ENCODE data around the gene CHPT1. TPM values are rescaled to one million over a fixed set of nuclear protein-coding genes. Genes with fewer than 3 reads are reported as not detected.

CHPT1 gene
- total RNA-seq, 1 donor from 2014 or later: 65.3 TPM

DNA sequence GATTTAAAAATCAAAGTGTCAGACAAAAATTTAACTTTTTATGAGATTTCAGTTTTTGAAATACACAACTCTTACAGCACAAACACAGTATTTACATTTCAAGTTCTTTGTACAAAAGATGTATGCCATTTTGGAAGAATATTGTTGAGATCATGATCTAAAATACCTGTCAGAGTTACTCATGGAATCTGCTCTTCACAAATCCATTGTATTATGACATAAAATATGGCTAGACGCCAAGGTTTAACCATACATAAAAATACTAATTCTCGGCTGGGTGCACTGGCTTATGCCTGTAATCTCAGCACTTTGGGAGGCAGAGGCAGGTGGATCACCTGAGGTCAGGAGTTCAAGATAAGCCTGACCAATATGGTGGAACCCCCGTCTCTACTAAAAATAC, 48.0 kb downstream of the CHPT1 start:
- Histone ChIP-seq H3K4me3 (no peak overlapping the region), H3K27me3 (ENCODE audit: low read depth) (no peaks in the 10 kb centered on the region), H3K9me3 (no peaks in the 10 kb centered on the region), H3K4me1 (no peaks in the 10 kb centered on the region), H3K36me3 (peaks cover 87% of the 10 kb centered on the region), H3K27ac (no peak overlapping the region)
- TF ChIP-seq, protein P1, sequence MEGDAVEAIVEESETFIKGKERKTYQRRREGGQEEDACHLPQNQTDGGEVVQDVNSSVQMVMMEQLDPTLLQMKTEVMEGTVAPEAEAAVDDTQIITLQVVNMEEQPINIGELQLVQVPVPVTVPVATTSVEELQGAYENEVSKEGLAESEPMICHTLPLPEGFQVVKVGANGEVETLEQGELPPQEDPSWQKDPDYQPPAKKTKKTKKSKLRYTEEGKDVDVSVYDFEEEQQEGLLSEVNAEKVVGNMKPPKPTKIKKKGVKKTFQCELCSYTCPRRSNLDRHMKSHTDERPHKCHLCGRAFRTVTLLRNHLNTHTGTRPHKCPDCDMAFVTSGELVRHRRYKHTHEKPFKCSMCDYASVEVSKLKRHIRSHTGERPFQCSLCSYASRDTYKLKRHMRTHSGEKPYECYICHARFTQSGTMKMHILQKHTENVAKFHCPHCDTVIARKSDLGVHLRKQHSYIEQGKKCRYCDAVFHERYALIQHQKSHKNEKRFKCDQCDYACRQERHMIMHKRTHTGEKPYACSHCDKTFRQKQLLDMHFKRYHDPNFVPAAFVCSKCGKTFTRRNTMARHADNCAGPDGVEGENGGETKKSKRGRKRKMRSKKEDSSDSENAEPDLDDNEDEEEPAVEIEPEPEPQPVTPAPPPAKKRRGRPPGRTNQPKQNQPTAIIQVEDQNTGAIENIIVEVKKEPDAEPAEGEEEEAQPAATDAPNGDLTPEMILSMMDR (IDR thresholded peaks at IDR 0.05): no peak
- intact Hi-C loops (cut with DNase I): no loop called here
- no peak for ATAC-seq
- DNase-seq: no peak

DNA sequence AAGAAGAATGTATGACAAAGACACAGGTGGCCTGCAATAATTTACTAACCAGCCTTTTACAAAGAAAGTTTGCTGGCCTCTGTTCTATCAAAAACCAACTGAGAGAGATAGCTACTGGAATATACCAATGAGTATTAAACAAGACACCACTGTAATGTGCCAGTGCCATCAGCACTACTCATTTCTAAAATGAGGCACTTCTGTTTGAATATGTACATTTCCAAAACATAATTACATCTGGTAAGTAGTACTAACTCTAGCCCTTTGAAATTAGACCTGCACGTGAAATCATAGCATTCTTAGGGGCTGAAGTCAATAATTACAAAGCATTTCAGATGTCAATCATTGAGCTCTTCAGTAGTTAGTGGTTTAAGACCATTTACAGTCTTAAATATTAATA, 48.8 kb downstream of the CHPT1 start:
- intact Hi-C loops (cut with DNase I): no loop called here
- H3K4me3 ChIP-seq: no peak overlapping the region
- no peak for DNase-seq
- H3K9me3 ChIP-seq: no peaks in the 10 kb centered on the region
- H3K27ac ChIP-seq: no peak overlapping the region
- peaks cover 94% of the 10 kb centered on the region for H3K36me3 ChIP-seq
- H3K27me3 ChIP-seq (ENCODE audit: low read depth): no peaks in the 10 kb centered on the region
- TF ChIP-seq, protein P1 (IDR thresholded peaks at IDR 0.05): no peak
- no peaks in the 10 kb centered on the region for H3K4me1 ChIP-seq
- no peak for ATAC-seq

DNA sequence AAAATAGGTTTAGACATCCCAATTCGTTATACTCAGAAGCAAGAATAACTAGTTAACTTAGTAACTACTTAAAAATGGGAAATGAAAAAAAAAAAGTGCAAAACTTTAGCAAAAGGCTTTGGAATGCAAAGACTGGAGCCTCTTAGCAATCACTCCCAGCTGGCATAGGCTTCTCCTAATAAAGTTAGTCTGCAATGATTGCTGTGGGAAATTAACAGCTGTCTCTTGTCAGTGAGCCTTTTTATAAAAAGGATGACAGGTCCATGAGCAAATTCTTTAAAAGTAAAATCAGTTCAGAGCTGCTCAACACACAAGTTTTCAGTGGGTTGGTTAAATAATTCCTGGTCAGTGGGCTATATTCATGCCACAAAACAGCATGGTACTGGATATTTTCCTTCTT, 49.2 kb downstream of the CHPT1 start:
- H3K9me3 ChIP-seq: no peaks in the 10 kb centered on the region
- ATAC-seq: no peak
- peaks cover 96% of the 10 kb centered on the region for H3K36me3 ChIP-seq
- no peak for DNase-seq
- TF ChIP-seq, protein P1 (IDR thresholded peaks at IDR 0.05): no peak
- H3K27ac ChIP-seq: no peak overlapping the region
- no peaks in the 10 kb centered on the region for H3K4me1 ChIP-seq
- H3K4me3 ChIP-seq: no peak overlapping the region
- no peaks in the 10 kb centered on the region for H3K27me3 ChIP-seq (ENCODE audit: low read depth)
- intact Hi-C loops (cut with DNase I): no loop called here

DNA sequence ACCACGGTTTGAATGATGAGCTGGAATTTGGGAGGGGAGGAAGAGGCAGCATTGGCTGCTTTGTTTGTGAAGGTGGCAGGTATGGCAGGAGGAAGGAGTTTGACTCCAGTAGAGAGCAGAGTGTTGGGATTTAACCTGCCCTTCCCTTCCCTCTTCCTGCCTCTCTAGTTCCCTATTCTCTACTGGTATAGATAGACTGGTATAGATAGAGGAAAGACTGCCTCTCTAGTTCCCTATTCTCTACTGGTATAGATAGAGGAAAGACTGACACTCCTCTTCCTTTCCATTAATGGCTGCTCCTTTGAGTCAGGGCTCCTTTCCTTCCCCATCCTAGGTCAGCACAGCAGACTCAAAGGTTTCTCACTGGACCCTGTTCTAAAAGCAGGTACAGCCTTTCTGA, 50.3 kb downstream of the CHPT1 start:
- no peak for DNase-seq
- ATAC-seq: peak; percentile 54 to 63
- Histone ChIP-seq H3K27me3 (ENCODE audit: low read depth) (no peaks in the 10 kb centered on the region), H3K27ac (no peak overlapping the region), H3K4me3 (no peak overlapping the region), H3K4me1 (no peaks in the 10 kb centered on the region), H3K9me3 (no peaks in the 10 kb centered on the region), H3K36me3 (peaks cover 94% of the 10 kb centered on the region)
- intact Hi-C loops (cut with DNase I): no loop called here
- TF ChIP-seq, protein P1 (IDR thresholded peaks at IDR 0.05): no peak

DNA sequence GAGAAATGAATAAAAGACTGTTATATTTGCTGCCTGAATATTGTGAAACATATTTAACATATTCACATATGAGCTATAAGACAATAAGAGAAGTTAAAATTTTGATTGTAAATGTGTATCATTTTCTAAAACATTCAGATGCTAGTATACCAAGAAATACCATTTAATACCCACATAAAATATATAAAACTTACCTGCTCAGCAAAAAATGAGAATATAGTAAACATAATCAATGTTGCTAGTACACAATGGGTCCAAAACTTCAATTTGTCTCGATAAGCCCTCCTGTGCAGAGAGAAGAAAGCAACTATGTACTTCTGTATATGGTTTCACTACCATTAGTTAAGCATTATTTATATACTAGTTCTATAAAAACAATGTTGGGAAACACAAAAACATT, 51.5 kb downstream of the CHPT1 start:
- TF ChIP-seq, protein P1 (IDR thresholded peaks at IDR 0.05): no peak
- DNase-seq (no peak), ATAC-seq (no peak)
- Histone ChIP-seq H3K27me3 (ENCODE audit: low read depth) (no peaks in the 10 kb centered on the region), H3K36me3 (peaks cover 98% of the 10 kb centered on the region), H3K27ac (no peak overlapping the region), H3K4me3 (no peak overlapping the region), H3K9me3 (no peaks in the 10 kb centered on the region), H3K4me1 (no peaks in the 10 kb centered on the region)
- intact Hi-C loops (cut with DNase I): no loop called here

DNA sequence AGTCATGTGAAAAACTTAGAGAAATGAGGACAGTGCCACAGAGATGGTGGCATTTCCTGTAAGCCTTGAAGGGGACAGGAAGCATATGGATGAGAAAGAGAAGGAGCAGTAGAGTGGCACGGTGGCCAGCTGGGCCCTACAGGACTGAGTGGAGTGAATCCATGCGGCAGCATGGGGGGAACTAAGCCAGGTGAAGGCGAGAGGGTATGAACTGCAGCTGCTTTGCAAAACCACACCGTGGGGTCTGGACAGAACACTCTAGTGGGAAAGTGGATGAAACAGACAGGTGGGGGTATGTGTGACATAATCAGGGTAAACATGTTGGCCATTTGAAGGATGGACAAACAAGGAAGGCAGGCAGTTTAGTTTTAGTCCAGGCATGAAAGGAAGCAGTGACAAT, 52.2 kb downstream of the CHPT1 start:
- intact Hi-C loops (cut with DNase I): no loop called here
- DNase-seq: no peak
- ATAC-seq: no peak
- Histone ChIP-seq H3K4me1 (no peaks in the 10 kb centered on the region), H3K27ac (no peak overlapping the region), H3K4me3 (no peak overlapping the region), H3K36me3 (peaks cover 98% of the 10 kb centered on the region), H3K9me3 (no peaks in the 10 kb centered on the region), H3K27me3 (ENCODE audit: low read depth) (no peaks in the 10 kb centered on the region)
- TF ChIP-seq, protein P1 (IDR thresholded peaks at IDR 0.05): no peak

Data from lower lobe of right lung (tissue), 2 donors.